Keratinocyte (primary cell): ENCODE results near the gene ADAM22. TPM values are rescaled to one million over a fixed set of nuclear protein-coding genes. Genes with fewer than 3 reads are reported as not detected.

Experiments
- DNase-seq: peaks from one replicate; pipeline ENCODE4 v3.0.0-alpha.2; 2011; ENCODE audit warnings: low read depth, missing footprints, low spot score
- FAIRE-seq: peaks from 2 replicates; lab custom pipeline; 2011; peaks lifted over from hg19 to GRCh38; lab: Jason Lieb, UNC
- H2AFZ ChIP-seq: 2 replicates; pipeline ENCODE4 v1.6.0; 2012; ENCODE audit warnings: low read length, control low read depth, inconsistent platforms; ENCODE audit not compliant: control insufficient read depth
- H3K27ac ChIP-seq: 2 replicates; pipeline ENCODE4 v1.5.1; 2011; ENCODE audit warnings: low read length; ENCODE audit not compliant: control insufficient read depth, insufficient read depth
- H3K27me3 ChIP-seq: 3 replicates; pipeline ENCODE4 v1.6.0; 2011; ENCODE audit warnings: low read length; ENCODE audit not compliant: control insufficient read depth, insufficient read depth; ENCODE audit errors: extremely low read depth
- H3K36me3 ChIP-seq, 2 experiments: 2 replicates in 1 of 2; 3 replicates in 1 of 2; pipeline ENCODE4 v1.5.1; 2011; ENCODE audit warnings: low read length in 2 of 2, mild to moderate bottlenecking in 1 of 2; ENCODE audit not compliant: control insufficient read depth in 2 of 2, insufficient read depth in 2 of 2; ENCODE audit errors: extremely low read depth in 1 of 2
- H3K4me1 ChIP-seq: 3 replicates; pipeline ENCODE4 v1.5.1; 2011; ENCODE audit warnings: low read length; ENCODE audit not compliant: control insufficient read depth, insufficient read depth; ENCODE audit errors: extremely low read depth
- H3K4me2 ChIP-seq: 3 replicates; pipeline ENCODE4 v1.6.0; 2011; ENCODE audit warnings: low read depth, low read length; ENCODE audit not compliant: control insufficient read depth, insufficient read depth; ENCODE audit errors: extremely low read depth
- H3K4me3 ChIP-seq, 3 experiments: fragments of 200-600 bp in 1 of 3; sonication (generic) in 1 of 3; 2 replicates in 2 of 3; 3 replicates in 1 of 3; pipeline ENCODE4 v1.5.1; 2011 to 2016; ENCODE audit warnings: low read length in 3 of 3, mild to moderate bottlenecking in 3 of 3, control low read depth in 2 of 3, inconsistent platforms in 1 of 3, low read depth in 1 of 3, mixed read lengths in 1 of 3, mixed run types in 1 of 3, moderate library complexity in 1 of 3; ENCODE audit not compliant: control insufficient read depth in 2 of 3, insufficient read depth in 2 of 3; ENCODE audit errors: extremely low read depth in 1 of 3
- H3K79me2 ChIP-seq: 2 replicates; pipeline ENCODE4 v1.6.0; 2012; ENCODE audit warnings: low read length; ENCODE audit not compliant: control insufficient read depth, insufficient read depth
- H3K9ac ChIP-seq: 3 replicates; pipeline ENCODE4 v1.6.0; 2011; ENCODE audit warnings: low read length; ENCODE audit not compliant: control insufficient read depth, insufficient read depth; ENCODE audit errors: extremely low read depth
- H3K9me1 ChIP-seq: 3 replicates; pipeline ENCODE4 v1.6.0; 2011; ENCODE audit warnings: low read length; ENCODE audit not compliant: control insufficient read depth, insufficient read depth; ENCODE audit errors: extremely low read depth
- H3K9me3 ChIP-seq: 2 replicates; pipeline ENCODE4 v1.5.1; 2012; ENCODE audit warnings: low read depth, low read length; ENCODE audit not compliant: control insufficient read depth
- H4K20me1 ChIP-seq: 3 replicates; pipeline ENCODE4 v1.6.0; 2011; ENCODE audit warnings: low read length; ENCODE audit not compliant: control insufficient read depth, insufficient read depth; ENCODE audit errors: extremely low read depth
- EZH2 ChIP-seq: IDR thresholded peaks from one replicate; pipeline ENCODE4 v1.6.1; 2012; ENCODE audit warnings: inconsistent platforms, mild to moderate bottlenecking, low read length, moderate library complexity
- dilution Hi-C: fragments of 300-500 bp; cut with MboI; formaldehyde crosslinking; loops from one replicate; pipeline ENCODE4 v1.7.0; 2020; ENCODE audit warnings: low sequenced_read_pairs; ENCODE audit not compliant: extremely low pct_ligation_motif_present
- polyA plus RNA-seq, 5 experiments: library from polyadenylated mRNA; depleted of rRNA in 3 of 5; stranded (reverse) in 3 of 5; stranded (forward) in 1 of 5; unstranded in 1 of 5; fragments of >200 nt; gene quantifications; 1 replicate in 1 of 5; 2 replicates in 3 of 5; 3 replicates in 1 of 5; pipeline versions ENCODE4 v1.2.1 to v1.2.3, GENCODE V29; 2011 to 2012; ENCODE audit warnings: missing spikeins in 2 of 5, low read depth in 1 of 5, low replicate concordance in 1 of 5
- TF ChIP-seq, protein P1 (sequence below), 3 experiments: IDR thresholded peaks in 1 of 3; conservative IDR thresholded peaks in 1 of 3; optimal IDR thresholded peaks in 1 of 3; 2 replicates in 2 of 3; 3 replicates in 1 of 3; pipeline versions ENCODE3 to v1.5.1; 2011; ENCODE audit warnings: low read length in 3 of 3, mild to moderate bottlenecking in 3 of 3, moderate library complexity in 2 of 3, control low read depth in 1 of 3, inconsistent platforms in 1 of 3; ENCODE audit not compliant: insufficient read depth in 2 of 3; ENCODE audit errors: extremely low read depth in 1 of 3

ADAM22 gene
- polyA plus RNA-seq, 1 donor (not counting 4 experiments of a cell fraction or from before 2014, with no cell fraction given): 0.07 TPM

DNA sequence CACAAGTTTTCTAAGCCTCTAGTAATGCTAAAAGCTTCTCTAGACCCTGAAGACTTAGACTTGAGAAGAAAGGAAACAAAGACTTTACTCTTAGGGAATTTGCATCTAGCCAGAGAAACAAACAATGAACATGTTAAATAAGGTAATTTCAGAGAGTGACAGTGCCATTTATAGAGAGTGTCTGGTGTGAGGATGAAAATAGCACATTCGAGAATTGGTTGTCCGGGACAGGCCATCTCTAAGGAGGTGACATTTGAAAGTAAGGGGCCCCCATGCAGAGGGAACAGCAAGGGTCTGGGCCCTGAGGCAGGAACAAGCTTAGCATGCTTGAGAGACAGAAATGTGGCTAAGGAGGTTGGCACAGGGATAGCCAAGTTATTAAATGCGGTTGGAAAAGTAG lies 48.1 kb downstream of the ADAM22 start:
- H2AFZ ChIP-seq: no peak overlapping the region

DNA sequence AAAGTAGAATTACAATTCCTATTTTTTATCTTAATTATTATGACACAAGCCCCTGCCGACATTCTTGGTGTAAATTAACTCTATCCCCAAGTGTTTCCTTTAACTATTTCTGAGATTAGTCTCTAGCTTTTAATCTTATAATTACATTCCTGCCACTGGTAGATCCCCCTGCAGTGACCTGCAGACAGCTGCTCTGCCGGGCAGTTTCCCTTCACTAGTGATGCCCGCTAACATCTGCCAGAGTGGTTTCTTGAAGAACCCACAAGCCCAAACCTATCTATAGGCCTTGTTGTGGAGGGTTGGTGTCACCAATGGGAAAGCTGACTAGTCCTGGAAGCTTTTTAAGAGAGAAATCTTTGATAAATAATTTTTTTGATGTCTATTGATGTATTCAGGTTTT lies 50.0 kb downstream of the ADAM22 start:
- FAIRE-seq (no peak), DNase-seq (no peak)
- Histone ChIP-seq H3K9ac (no peak overlapping the region), H4K20me1 (no peaks in the 10 kb centered on the region), H3K4me3 (no peak overlapping the region), H3K4me2 (no peak overlapping the region), H3K27me3 (no peaks in the 10 kb centered on the region), H3K9me1 (no peaks in the 10 kb centered on the region), H2AFZ (no peak overlapping the region), H3K27ac (no peak overlapping the region), H3K9me3 (no peaks in the 10 kb centered on the region), H3K4me1 (no peaks in the 10 kb centered on the region), H3K36me3 (no peaks in the 10 kb centered on the region), H3K79me2 (no peaks in the 10 kb centered on the region)
- dilution Hi-C loops: no loop called here
- TF ChIP-seq, protein P1, sequence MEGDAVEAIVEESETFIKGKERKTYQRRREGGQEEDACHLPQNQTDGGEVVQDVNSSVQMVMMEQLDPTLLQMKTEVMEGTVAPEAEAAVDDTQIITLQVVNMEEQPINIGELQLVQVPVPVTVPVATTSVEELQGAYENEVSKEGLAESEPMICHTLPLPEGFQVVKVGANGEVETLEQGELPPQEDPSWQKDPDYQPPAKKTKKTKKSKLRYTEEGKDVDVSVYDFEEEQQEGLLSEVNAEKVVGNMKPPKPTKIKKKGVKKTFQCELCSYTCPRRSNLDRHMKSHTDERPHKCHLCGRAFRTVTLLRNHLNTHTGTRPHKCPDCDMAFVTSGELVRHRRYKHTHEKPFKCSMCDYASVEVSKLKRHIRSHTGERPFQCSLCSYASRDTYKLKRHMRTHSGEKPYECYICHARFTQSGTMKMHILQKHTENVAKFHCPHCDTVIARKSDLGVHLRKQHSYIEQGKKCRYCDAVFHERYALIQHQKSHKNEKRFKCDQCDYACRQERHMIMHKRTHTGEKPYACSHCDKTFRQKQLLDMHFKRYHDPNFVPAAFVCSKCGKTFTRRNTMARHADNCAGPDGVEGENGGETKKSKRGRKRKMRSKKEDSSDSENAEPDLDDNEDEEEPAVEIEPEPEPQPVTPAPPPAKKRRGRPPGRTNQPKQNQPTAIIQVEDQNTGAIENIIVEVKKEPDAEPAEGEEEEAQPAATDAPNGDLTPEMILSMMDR (optimal IDR thresholded peaks at IDR 0.05 in 1 of 3, IDR thresholded peaks at IDR 0.05 in 1 of 3, conservative IDR thresholded peaks at IDR 0.05 in 1 of 3; ENCODE audit: extremely low read depth in 1 of 3, insufficient read depth in 2 of 3, low read length in 3 of 3): no peak
- no peak for TF ChIP-seq EZH2

More for the DNA sequence above, 48.1 kb downstream of the ADAM22 start:
- H3K9ac ChIP-seq: no peak overlapping the region
- no peak overlapping the region for H3K27ac ChIP-seq
- H3K9me1 ChIP-seq: no peaks in the 10 kb centered on the region
- no peak overlapping the region for H3K4me2 ChIP-seq
- H3K4me3 ChIP-seq: no peak overlapping the region
- FAIRE-seq: no peak
- no peaks in the 10 kb centered on the region for H3K36me3 ChIP-seq
- dilution Hi-C loops: no loop called here
- DNase-seq: no peak
- no peaks in the 10 kb centered on the region for H4K20me1 ChIP-seq
- H3K79me2 ChIP-seq: no peaks in the 10 kb centered on the region
- no peaks in the 10 kb centered on the region for H3K9me3 ChIP-seq
- H3K4me1 ChIP-seq: no peaks in the 10 kb centered on the region
- H3K27me3 ChIP-seq: no peaks in the 10 kb centered on the region
- no peak for TF ChIP-seq EZH2
- TF ChIP-seq, protein P1 (optimal IDR thresholded peaks at IDR 0.05 in 1 of 3, IDR thresholded peaks at IDR 0.05 in 1 of 3, conservative IDR thresholded peaks at IDR 0.05 in 1 of 3; ENCODE audit: extremely low read depth in 1 of 3, insufficient read depth in 2 of 3, low read length in 3 of 3): no peak
